ENCODE results near the gene SNAP47.

The SNAP47 gene

DNA sequence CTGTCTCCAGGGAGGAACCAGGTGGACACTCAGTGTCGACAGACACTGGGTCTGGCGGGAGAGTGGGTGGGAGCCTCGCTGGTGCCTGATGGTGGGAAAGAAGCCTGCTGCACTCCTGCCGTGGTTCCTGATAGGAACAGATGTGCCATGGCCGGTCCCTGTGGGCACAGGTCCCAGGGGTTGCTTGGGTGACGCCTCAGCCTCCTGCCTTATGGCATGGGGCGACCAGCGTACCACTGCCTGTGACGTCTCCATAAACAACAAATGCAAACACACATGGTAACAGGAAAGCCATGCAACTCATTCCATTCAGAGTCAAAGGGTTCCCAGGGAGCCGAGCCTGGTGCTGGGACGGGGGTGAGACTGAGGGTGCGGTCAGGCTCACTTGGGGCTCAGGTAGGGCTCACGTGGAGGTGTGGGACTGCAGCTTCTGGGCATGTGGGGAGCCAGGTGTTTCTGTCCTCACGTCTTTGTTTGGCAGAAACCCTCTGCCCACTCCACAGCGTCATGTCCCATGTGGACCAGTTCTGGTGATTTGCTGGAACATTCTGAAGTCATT is 34.8 kb downstream of the SNAP47 start:
- no peak for DNase-seq

DNA sequence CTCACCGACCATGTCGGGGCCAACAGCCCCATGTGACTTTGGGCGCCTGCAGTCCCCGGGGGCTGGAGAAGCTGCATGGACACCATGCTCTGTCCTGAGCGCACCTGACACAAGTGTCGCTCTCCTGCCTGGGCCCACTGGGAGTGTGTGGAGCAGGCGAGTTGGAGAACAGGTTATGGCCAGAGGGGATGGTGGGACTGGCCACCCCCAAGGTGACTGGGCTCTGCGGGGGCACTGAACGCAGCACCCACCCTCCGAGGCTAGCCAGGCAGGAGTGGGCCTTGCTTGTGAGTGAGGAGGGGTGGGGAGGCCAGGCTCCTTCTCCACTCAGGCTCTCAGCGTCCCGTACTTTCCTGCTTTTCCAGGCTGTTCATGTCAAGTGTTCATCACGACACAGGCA is 35.6 kb downstream of the SNAP47 start:
- DNase-seq, result no peak

DNA sequence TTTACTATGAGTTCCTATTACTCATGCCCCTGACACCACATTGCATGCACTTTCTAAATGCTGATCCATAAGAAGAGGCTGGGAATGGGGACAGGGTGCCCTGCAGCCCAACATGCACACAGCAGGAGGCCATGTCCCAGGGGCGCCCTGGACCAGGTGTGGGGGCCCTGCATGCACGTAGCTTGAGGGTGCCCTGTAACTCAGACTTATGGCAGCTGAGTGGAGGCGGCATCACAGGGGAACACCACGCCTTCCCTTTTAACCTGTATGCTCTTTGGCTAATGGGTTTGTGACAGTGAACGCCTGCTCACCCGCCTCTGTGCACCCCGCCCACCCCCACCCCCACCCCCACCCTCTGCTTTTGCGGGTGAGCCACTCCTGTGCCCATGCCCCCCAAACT is 36.1 kb downstream of the SNAP47 start:
- no peak for DNase-seq

DNA sequence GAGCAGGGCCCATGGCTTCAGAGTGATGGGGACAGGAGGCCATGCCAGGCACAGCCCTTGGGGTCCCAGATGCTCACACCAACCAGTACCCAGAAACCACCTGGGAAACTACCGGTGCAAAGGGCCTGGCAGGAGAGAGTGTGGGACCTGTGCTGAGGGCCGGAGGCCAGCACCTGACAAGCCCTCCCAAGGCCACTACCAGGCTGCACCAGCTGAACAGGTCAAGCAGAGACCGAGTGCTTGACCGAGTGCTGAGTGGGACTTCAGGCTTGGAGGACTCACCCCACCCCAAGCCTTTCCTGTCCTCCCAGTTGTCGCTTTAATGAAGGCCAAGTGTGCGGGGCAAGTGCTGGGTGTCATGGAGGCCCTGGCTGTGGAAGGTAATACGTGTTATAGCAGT is 36.5 kb downstream of the SNAP47 start:
- no peak for DNase-seq

DNA sequence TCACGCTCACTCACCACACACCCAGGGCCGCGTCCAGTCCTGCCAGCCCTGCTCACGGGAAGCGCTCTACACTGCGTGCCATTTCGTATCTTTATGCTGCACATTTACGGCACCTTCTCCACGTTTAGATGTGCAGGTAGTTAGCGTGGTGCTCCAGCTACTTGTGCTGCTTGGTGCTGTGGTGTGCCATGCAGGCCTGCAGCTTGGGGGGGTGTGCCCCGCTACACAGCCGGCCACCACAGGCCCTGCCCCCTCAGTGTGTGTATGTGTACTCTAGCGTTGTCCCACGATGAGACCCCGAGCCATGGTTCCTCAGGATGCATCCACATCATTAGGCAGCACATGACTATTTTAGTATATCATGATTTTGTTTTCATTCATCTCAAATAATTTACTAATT is 38.3 kb downstream of the SNAP47 start:
- no peak for DNase-seq

DNA sequence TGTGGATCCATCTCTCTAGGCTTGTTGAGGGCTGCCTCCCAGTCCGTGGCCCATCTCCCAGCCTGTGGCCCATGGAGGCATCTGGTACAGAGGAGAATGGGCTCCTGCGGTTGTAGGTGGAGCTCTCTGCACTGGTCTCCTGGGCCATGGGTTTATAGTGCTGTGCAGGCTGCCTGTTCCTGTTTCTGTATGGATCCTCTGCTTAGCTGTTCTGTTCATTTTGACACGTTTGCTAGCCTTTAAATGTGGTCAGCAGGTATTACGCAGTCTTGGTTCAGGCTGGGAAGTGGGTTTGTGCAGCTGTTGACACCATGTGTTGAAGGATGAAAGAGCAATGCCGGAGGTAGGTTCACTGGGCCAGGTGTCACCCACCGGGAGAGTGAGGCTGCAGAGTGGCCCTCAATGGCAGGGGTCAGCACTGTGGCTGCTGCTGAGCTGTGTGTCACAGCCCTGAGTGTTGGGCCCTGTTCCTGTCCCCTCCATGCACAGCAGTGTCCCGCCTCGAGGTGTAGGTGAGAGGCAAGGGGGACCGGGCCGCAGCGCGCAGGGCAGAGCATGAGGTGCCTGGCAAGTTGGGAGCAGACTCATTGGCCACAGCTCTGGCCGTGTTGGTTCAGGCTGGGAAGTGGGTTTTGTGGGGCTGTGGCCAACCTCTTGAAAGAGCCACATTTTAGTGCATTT is 39.0 kb downstream of the SNAP47 start:
- peak in 3 of 6 experiments; percentile 11 to 56 (median 43) for DNase-seq

DNA sequence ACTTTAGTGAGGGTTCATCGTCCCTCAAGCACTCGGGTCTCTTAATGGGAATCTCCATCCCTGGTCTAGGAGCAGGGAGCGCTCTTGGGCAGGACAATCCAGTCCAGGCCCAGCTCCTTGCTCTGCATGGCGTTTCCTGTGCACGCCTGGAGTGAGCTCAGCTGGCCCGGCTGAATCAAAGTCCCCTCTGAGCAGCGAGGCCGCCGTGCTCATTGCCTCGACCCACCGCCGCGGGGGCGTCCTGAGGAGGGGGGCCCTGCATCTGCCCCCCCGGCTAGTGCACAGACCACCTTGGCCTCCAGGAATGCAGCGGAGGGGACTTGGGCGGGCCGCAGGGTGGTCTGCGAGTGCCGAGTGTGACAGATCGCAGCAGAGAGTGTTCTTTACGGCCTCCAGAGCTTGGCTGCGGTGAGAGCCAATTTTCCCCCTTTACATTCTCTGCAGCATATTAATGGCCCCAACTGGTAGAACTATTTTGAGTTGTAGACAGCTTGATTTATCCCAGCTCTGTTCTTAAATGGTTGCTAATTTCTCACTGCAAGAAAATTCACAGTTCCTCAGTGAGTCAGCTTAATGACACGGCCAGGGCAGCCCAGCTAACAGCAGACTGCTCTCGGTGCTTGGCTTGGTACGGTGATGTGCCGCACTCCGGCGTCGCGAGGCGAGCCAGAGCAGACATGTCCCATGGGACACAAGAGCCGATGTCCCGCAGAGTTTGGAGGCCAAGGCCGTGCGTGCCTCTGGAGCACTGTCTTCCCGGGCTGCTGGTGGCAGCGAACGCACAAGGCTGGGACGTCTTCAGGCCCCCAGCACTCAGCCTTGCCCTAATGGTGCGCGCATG is 39.8 kb downstream of the SNAP47 start:
- no peak for DNase-seq

DNA sequence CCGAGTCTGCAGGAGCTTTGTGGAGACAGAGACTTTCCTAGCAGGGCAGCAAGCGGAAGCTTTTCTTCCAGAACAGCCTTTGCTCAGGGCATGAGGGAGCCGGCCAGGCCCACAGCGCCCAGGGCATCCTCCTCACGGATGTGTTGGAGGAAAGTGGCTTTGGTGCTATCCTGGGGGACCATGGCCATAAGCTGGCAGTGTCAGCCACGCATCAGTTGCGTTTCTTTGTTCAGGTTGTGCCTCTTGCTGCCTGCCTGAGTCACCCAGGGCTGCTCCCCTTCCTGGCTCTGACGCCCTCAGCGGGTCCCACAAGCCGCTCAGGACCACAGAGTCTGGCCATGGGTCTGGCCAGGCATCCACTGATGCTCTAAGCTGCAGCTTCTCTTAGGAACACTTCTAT is 40.6 kb downstream of the SNAP47 start:
- DNase-seq, result no peak

DNA sequence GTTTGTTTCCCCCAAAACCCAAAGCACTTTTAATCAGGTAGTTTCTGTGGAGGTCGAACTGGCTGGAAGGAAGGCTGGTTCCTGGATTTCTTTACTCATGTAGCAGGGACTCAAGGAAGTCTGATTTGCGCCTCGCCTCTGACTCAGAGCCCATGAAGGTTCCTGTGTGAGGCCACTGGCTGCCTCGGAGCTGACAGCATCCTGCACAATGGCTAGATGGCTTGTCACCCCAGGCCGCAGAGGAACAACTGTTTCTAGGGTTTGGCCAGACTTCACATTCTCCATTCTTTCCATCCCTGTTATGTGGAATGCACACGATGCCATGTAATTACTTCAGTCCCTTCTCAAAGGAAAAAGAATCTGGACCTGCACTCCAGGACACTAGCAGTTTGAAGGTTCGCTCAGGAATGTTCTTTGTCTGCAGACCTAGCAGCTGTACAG is 41.1 kb downstream of the SNAP47 start:
- no peak for DNase-seq

DNA sequence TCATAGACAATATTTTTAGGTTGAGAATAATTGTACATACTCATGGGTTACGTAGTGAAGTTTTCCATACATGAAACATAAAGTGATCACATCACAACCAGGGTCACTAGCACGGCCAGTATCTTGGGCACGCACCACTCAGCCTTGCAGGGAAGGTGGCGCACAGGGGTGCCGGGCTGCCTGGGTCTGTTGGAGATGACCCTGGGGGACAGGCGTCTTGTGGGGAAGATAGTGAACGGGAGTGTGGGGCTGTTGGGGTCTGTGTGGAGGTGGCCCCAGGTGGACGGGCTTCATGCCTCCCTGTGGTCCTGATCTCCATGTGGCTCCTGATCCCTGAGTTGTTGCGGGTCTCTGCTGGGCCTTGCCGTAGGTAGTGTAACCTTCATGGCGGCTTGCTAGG is 41.9 kb downstream of the SNAP47 start:
- no peak for DNase-seq

DNA sequence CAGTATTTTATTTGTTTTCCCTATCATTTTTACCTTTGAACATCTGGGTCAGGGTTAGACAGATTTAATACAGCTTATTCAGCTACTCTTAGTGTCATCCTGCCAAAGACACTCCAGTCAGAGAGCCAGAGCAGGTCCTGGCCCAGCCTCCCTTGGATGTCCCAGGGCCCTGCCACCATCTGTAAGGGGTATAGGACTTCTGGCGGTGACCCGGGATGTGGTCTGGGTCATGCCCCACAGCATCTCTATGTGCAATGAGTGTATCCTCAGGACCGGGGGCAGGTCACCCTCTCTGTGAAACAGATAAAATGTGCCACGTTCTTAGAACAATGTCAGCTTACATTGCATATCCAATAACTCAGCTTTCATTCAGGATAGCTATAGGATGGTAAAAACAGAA is 42.4 kb downstream of the SNAP47 start:
- DNase-seq, result no peak

DNA sequence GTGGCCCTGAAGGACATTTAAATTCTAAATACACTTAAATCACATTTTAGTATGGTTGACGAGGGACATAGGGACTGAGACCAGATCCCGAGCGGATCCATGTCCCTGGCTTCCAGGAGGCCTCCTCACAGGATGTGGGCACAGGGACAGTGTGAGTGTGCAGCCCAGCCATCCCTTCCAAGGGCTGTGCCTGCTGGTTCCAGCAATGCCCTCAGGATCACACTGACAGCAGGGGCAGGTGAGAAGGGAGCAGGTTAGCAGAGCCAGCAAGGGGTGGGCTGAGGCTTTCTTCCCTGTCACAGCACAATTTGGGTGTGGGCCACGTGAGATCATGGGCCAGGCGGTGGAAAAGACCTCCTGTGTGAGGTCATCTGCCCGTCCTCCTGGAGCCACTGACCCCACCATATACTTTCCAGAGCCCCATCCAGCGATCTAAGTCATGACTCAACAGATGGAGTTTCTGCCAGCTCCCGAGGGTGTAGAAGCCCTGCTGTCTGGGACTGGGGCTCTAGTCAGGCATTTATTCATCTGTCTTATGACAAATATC is 43.2 kb downstream of the SNAP47 start:
- DNase-seq, result no peak

DNA sequence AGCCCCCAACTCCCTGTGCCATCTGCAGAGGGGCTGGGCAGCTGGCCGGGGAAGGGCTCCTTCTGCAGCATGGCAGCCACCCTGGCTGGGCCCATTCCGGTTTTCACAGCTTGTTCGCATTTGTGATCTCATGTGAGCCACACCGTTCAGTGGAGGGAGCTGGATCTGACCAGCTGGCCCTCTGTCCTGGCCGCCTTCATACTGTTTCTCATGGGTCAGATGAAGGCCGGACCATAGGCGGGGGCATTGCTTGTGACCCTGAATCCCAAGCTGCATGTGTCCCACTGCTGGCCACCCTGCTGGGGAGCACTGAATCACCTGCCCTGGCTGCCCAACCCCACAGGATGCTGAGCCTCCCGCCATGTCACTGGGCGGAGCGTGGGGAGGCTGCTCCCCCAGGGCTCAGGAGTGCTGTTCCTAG is 43.8 kb downstream of the SNAP47 start:
- no peak for DNase-seq

DNA sequence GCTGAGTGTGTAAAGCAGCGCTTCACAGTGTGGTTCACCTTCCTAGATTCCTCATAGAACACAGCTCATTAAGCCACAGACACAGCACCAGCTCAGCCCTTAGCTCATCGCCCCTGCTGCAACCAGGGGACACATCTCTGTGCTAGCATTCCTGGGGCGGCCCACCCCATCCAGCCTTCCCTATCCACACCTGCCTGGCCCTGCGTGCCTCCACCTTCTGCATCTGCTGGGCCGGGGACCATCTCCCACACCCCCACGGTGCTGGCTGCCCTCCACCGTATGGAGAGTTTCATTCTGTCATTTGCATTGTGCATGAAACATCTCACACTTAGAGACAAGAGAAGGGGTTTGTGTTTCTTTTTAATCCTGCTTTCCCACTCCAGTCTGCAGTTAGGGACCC is 44.5 kb downstream of the SNAP47 start:
- DNase-seq, result no peak

DNA sequence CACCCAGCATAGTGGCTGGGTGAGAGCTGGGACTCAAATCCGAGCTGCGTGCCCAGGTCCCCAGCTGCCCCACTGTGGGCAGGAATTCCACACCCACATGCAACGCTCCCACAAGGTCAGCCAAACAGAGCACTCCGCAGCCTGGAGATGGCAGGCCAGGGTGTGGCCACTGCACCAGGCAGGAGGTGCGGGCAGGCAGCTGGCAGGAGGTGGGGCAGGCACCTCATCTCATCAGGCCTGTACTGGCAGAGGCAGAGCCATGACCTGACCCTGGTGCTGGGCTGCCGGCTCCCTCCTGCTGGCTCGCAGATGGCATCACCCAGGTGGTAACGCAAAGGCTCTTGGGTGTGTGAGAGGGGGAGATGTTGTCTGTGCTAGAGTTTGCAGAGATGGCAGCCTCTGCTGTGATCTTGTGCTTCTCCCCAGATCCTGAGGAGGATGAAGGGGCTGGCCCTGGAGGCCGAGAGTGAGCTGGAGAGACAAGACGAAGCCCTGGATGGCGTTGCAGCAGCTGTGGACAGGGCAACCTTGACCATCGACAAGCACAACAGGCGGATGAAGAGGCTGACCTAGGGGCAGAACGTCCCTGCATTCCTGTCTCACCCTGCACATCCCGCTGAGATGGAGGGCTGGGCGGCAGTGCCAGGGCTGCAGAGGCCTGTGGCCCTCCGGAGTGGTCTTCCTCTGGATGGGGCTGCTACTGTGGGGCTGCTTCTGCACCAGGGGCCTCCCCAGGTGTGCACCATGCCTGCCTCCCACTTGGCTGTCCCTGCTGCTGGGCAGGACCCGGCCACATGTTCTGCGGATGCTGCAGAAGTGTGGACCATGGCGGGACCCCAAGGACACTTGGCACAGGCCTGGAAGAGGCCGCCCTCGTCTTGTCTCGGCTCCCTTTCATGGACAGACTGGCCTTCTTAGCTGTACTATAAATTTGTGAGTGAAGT is 45.1 kb downstream of the SNAP47 start:
- no peak for DNase-seq

DNA sequence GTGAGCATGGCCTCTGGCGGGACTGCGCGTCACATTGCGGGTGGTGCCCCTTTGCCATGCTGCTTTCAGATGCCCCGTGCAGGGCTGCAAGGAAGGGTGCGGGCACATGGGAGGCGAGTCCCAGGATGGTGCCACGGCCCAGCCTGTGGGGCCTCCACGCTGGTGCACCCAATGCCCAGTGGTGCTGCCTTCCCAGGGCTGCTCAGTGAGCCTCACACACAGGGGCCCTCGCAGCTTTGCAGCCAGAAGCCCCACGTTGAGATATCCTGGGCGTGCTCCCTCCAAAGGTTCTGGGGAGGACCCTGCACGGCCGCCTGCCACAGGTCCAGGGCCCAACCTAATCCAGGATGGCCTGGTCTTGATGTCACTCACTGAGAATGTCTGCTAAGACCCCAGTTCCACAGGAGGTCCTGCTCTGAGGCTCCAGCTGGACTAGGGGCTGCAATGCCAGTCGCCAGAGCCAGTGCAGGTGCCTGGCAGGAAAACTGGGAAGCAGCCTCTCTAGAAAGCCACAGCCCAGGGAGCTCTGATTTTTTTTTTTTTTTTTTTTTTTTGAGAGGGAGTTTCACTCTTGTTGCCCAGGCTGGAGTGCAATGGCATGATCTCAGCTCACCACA is 46.2 kb downstream of the SNAP47 start:
- no peak for DNase-seq

DNA sequence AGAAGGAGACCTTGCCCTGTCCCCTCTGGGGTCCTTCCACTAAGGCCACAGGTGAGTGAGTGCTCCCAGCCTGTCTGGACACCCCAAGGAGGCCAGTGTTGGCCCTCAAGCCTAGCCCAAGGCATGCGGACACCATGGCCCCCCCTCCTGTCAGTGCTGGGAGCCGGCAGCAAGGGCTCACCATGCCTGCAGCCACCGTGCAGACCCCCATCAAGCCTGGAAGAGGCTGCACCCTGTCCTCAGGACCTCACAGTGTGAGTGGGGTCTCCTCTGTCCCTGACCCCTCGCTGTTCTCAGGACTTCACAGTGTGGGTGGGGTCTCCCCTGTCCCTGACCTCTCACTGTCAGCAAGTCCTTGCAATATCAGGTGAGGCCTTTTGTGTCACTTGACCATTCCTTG is 47.0 kb downstream of the SNAP47 start:
- no peak for DNase-seq

DNA sequence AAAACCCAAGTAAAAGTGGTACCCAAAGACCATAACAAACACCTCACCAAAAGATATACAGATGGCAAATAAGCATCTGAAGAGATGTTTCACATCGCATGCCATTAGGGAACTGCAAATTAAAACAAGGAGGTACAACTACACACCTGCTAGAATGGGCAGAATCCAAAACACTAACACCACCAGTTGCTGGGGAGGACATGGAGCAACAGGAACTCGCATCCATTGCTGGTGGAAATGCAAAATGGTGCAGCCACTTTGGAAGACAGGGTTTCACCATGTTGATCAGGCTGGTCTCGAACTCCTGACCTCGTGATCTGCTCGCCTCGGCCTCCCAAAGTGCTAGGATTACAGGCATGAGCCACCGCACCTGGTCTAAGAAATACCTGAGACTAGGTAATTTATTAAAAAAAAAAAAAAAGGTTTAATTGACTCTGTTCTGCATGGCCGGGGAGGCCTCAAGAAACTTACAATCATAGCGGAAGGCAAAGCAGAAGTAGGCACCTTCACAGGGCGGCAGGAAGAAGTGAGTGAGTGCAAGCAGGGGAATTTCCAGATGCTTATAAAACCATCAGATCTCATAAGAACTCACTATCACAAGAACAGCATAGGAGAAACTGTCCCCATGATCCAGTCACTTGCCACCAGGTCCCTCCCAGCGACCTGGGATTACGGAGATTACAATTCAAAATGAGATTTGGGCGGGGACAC is 50.0 kb downstream of the SNAP47 start:
- DNase-seq, result no peak

DNA sequence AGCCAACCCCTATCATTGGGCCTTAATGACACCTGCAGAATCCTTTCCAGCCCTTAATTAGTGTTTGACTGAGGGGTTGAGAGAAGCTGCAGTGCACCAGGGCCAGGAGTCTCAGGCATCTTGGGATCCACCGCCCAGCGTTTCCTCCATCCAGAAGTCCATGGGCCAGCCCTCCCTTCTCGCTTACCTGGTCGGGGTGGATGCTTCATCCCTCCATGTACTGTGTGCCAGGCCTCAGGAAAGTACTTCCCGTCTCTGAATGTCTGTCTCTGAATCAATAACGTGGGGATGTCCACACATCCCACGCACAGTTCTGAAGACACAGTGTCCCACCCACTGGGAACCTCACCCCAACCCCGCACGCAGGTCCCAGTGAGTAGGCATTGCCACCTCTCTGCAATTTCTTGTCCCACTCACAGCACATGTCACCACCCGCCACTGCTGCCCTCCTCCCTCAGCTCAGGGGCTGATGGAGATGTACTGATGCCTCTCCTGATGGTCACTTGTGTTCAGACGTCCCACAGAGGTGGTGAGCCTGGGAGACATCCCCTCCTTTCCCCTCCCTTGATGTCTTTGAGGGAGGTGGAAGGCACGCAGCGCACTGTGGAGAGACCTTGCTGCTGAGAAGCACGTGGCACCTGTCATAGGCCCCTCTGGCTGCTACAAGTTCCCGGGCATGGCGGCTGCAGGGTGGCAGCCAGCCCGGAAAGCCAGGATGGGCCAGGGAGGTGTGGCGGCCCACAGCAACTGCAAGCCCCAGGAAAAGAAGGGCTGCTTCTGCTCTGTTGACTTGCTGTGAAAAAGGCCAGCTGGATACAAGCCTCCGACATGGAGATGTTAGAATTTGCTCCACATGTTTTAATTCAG is 50.8 kb downstream of the SNAP47 start:
- no peak for DNase-seq

Measured in stimulated activated naive CD4-positive, alpha-beta T cell (primary cell).